Measurements from ENCODE around the gene ADGRG6.

Gene ADGRG6

DNA sequence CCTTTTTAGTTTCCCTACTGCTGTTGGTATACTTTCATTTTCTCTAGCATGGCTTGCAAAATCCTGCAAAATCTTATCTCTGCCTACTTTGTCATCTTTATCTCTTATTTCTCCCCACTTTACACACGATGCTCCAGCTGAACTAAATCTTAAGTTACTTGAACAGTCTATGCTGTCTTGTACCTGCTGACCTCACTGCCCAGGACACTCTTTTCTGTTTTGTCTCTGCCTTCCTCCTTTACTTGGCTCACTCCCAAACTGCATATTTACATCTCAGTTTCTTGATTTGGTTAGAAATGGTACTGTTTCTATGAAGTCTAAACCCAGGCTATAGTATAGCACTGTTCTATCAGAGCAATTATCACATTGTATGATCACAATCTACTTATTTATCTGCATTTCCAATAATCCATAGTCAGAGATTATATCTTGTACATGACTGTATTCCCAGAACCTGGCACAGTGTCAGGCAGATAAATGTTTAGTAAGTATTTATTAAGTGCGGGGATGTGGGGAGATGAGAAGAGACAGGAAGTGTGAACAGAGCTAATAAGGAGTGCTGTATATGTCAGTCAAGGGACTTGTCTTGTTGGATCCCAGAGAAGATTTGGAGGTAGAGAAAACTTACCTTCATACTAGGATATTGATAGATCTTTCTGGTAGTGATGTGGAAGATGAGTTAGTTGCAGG is 57.6 kb downstream of the ADGRG6 start:
- Histone ChIP-seq H3K4me3 (ENCODE audit: low read length in 2 of 2) (no peak overlapping the region), H3K9ac (ENCODE audit: low read length in 2 of 2) (no peak overlapping the region), H3K36me3 (ENCODE audit: control insufficient read depth in 2 of 2, insufficient read depth in 2 of 2, low read length in 2 of 2) (no peaks in the 10 kb centered on the region), H3K27me3 (ENCODE audit: control insufficient read depth in 1 of 2, insufficient read depth in 2 of 2, low read length in 2 of 2) (no peaks in the 10 kb centered on the region), H3K9me3 (ENCODE audit: control insufficient read depth in 2 of 2, low read length in 2 of 2) (no peaks in the 10 kb centered on the region), H3K4me1 (ENCODE audit: control insufficient read depth, insufficient read depth, low read length) (no peaks in the 10 kb centered on the region), H3K27ac (ENCODE audit: low read length) (no peak overlapping the region)

DNA sequence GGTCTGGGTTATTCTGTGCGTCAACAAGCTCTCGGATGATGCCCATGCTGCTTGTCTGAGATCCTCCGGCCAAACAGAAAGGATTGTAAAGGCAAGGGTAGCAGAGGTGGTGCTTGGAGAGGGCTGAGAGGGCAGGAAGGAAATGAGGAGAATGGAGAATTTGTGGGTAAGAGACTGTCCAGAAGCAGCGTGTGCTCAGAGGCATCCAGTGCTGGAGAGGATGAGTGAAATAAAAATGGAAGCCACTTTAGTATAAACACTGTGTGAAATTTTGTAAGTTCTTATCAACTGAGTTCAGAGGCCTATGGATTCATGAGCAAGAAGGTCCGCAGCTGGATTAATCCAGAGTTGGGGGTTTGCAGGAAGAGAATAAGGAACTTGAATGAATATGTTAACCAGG is 59.5 kb downstream of the ADGRG6 start:
- H3K4me1 ChIP-seq (ENCODE audit: control insufficient read depth, insufficient read depth, low read length) = no peaks in the 10 kb centered on the region
- H3K9me3 ChIP-seq (ENCODE audit: control insufficient read depth in 2 of 2, low read length in 2 of 2) = no peaks in the 10 kb centered on the region
- no peaks in the 10 kb centered on the region for H3K36me3 ChIP-seq (ENCODE audit: control insufficient read depth in 2 of 2, insufficient read depth in 2 of 2, low read length in 2 of 2)
- H3K4me3 ChIP-seq (ENCODE audit: low read length in 2 of 2) = no peak overlapping the region
- H3K9ac ChIP-seq (ENCODE audit: low read length in 2 of 2) = no peak overlapping the region
- no peak overlapping the region for H3K27ac ChIP-seq (ENCODE audit: low read length)
- no peaks in the 10 kb centered on the region for H3K27me3 ChIP-seq (ENCODE audit: control insufficient read depth in 1 of 2, insufficient read depth in 2 of 2, low read length in 2 of 2)

DNA sequence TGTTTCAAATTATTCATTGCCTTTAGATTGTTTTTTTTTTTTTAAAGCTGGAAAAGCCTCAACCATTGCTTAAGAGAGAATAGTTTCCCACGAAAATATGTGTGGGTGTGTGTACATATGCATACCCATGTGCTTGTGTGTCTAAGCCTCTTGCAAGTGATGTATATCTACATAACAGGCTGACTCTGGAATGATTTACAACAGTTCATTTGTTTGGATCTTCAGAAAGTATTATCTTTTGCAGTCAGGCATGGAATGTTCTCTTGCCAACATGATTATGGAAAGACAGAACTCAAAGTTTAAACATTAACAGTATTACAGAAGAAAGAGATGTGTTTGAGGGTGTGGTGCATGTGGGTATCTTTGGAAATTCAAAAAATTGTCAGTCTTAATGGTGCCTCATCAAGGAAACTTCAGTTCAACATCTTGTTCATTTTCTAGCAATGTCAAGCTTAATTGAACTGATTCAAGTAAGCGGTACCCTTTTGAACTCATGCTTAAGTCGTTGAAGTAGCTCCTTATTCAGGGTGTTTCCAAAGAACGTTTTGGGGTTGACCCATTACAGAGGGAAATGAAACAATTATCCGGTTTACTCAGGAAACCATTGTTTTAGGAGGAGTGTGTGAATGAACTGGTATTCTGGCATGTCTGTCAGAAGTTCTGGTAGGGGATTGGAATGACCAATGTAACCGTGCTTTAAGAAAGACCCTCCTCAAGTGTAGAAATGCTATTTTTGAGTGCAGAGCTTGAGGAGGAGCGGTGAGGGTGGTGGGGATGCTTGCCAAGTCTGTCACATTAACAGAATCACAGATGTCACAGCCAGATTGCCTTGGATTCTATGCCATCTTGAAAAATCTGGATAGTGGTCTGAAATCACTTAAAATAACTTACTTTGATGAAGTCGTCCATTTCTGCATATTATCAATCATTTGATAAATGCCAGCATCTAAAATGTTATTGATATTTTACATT is 60.3 kb downstream of the ADGRG6 start:
- H3K9ac ChIP-seq (ENCODE audit: low read length in 2 of 2) = no peak overlapping the region
- no peaks in the 10 kb centered on the region for H3K36me3 ChIP-seq (ENCODE audit: control insufficient read depth in 2 of 2, insufficient read depth in 2 of 2, low read length in 2 of 2)
- H3K4me1 ChIP-seq (ENCODE audit: control insufficient read depth, insufficient read depth, low read length) = no peaks in the 10 kb centered on the region
- no peak overlapping the region for H3K4me3 ChIP-seq (ENCODE audit: low read length in 2 of 2)
- H3K27ac ChIP-seq (ENCODE audit: low read length) = no peak overlapping the region
- no peaks in the 10 kb centered on the region for H3K27me3 ChIP-seq (ENCODE audit: control insufficient read depth in 1 of 2, insufficient read depth in 2 of 2, low read length in 2 of 2)
- no peaks in the 10 kb centered on the region for H3K9me3 ChIP-seq (ENCODE audit: control insufficient read depth in 2 of 2, low read length in 2 of 2)

DNA sequence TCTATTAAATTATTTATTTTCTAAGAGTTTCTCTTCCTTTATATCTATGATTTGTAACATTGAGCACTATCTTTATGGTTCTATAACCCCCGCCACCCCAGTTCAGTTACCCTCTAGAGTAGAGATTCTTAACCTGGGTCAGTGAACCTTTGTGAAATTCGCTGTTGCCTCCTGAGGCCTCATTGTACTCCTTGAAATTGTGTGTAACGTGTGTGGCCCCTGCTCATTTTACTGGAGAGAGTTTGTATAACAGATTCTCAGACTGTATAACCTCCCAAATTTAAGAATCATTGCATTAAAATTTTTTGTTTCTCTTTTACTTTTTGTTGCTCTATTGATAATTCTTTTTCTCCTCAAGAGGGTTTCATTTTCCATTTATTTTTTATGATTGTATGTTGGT is 65.3 kb downstream of the ADGRG6 start:
- H3K9ac ChIP-seq (ENCODE audit: low read length in 2 of 2) = no peak overlapping the region
- no peak overlapping the region for H3K4me3 ChIP-seq (ENCODE audit: low read length in 2 of 2)
- no peak overlapping the region for H3K27ac ChIP-seq (ENCODE audit: low read length)
- H3K36me3 ChIP-seq (ENCODE audit: control insufficient read depth in 2 of 2, insufficient read depth in 2 of 2, low read length in 2 of 2) = no peaks in the 10 kb centered on the region
- H3K9me3 ChIP-seq (ENCODE audit: control insufficient read depth in 2 of 2, low read length in 2 of 2) = no peaks in the 10 kb centered on the region
- no peaks in the 10 kb centered on the region for H3K4me1 ChIP-seq (ENCODE audit: control insufficient read depth, insufficient read depth, low read length)
- no peaks in the 10 kb centered on the region for H3K27me3 ChIP-seq (ENCODE audit: control insufficient read depth in 1 of 2, insufficient read depth in 2 of 2, low read length in 2 of 2)

DNA sequence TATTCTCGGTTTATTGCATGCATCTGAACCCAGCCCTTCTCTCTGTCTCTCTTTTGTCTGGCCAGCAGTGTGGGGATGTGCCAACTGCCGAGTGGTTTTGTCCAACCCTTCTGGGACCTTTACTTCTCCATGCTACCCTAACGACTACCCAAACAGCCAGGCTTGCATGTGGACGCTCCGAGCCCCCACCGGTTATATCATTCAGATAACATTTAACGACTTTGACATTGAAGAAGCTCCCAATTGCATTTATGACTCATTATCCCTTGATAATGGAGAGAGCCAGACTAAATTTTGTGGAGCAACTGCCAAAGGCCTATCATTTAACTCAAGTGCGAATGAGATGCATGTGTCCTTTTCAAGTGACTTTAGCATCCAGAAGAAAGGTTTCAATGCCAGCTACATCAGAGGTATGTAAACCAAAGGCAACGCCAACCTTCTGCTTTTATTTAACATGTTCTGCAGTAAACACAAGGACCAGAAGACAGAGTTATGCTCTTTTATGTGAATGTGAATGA is 65.8 kb downstream of the ADGRG6 start:
- H3K27ac ChIP-seq (ENCODE audit: low read length) = no peak overlapping the region
- no peaks in the 10 kb centered on the region for H3K4me1 ChIP-seq (ENCODE audit: control insufficient read depth, insufficient read depth, low read length)
- no peaks in the 10 kb centered on the region for H3K9me3 ChIP-seq (ENCODE audit: control insufficient read depth in 2 of 2, low read length in 2 of 2)
- no peaks in the 10 kb centered on the region for H3K27me3 ChIP-seq (ENCODE audit: control insufficient read depth in 1 of 2, insufficient read depth in 2 of 2, low read length in 2 of 2)
- H3K9ac ChIP-seq (ENCODE audit: low read length in 2 of 2) = no peak overlapping the region
- H3K36me3 ChIP-seq (ENCODE audit: control insufficient read depth in 2 of 2, insufficient read depth in 2 of 2, low read length in 2 of 2) = no peaks in the 10 kb centered on the region
- H3K4me3 ChIP-seq (ENCODE audit: low read length in 2 of 2) = no peak overlapping the region

DNA sequence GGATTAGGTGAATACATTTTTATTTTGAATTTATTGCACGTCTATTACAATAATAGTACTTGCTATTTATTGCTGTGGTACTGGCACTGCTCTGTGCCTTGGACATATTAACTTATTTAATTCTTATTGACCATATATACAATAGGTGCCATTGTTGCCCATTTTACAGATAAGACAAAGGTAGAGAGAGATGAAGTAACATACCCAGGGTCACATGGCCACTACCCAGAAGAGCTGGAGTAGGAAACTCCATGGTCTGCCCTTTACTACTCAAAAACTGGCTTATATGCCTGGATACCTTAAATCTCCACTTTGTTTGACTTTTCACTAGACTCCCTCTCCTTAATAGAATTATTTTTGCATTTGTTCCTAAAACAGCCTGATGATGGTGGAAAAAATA is 67.5 kb downstream of the ADGRG6 start:
- Histone ChIP-seq H3K4me3 (ENCODE audit: low read length in 2 of 2) (no peak overlapping the region), H3K4me1 (ENCODE audit: control insufficient read depth, insufficient read depth, low read length) (no peaks in the 10 kb centered on the region), H3K27ac (ENCODE audit: low read length) (no peak overlapping the region), H3K27me3 (ENCODE audit: control insufficient read depth in 1 of 2, insufficient read depth in 2 of 2, low read length in 2 of 2) (no peaks in the 10 kb centered on the region), H3K9me3 (ENCODE audit: control insufficient read depth in 2 of 2, low read length in 2 of 2) (no peaks in the 10 kb centered on the region), H3K9ac (ENCODE audit: low read length in 2 of 2) (no peak overlapping the region), H3K36me3 (ENCODE audit: control insufficient read depth in 2 of 2, insufficient read depth in 2 of 2, low read length in 2 of 2) (no peaks in the 10 kb centered on the region)

DNA sequence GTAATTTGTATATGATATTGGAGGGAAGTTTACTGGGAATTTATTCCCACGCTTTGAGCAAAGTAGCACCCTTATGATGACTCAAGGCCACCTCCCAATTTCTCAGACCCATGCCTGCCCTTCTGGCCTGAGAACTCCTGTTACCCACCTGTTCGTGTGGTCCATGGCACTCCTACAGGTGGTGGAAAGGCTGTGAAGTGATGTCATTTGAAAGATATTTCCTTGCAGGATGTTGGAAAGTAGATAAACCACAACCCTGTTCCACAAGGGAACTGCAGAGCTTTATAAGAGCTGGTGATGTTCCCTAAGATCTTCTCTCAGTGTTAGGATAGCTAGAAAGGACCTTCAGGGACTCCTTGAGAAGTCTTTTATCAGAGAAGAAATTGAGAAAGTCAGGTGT is 70.5 kb downstream of the ADGRG6 start:
- no peaks in the 10 kb centered on the region for H3K9me3 ChIP-seq (ENCODE audit: control insufficient read depth in 2 of 2, low read length in 2 of 2)
- H3K27ac ChIP-seq (ENCODE audit: low read length) = no peak overlapping the region
- no peaks in the 10 kb centered on the region for H3K27me3 ChIP-seq (ENCODE audit: control insufficient read depth in 1 of 2, insufficient read depth in 2 of 2, low read length in 2 of 2)
- no peaks in the 10 kb centered on the region for H3K36me3 ChIP-seq (ENCODE audit: control insufficient read depth in 2 of 2, insufficient read depth in 2 of 2, low read length in 2 of 2)
- no peaks in the 10 kb centered on the region for H3K4me1 ChIP-seq (ENCODE audit: control insufficient read depth, insufficient read depth, low read length)
- no peak overlapping the region for H3K4me3 ChIP-seq (ENCODE audit: low read length in 2 of 2)
- no peak overlapping the region for H3K9ac ChIP-seq (ENCODE audit: low read length in 2 of 2)

DNA sequence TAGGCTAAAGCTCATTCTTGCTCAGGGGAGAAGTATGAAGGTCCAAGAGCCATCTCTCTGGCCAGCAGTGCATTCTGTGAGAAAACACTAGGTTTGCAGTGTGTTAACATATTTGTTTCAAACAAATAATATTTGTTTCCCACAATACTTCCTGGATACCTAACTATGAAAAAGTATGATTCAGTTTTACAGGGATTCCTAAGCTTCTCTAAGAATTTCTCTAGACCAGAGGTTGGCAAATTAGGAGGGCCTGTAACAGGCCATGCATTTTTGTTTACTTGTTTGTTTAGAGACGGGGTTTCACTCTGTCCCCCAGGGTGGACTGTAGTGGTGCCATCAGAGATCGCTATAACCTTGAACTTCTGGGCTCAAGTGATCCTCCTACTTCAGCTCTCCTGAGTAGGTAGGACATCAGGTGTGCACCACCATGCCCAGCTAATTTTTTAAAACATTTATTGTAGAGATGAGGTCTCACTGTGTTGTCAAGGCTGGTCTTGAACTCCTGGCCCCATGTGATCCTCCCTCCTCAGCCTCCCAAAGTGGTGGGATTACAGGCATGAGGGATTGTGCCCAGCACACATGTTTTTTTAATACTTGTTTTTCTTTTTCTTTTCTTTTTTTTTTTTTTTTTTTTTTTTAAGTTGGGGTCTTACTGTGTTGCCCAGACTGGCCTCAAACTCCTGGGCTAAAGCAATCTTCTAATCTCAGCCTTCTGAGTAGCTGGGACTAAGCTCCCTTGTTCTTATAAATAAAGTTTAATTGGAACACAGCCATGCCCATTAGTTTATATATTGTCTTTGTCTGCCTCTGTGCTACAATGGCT is 71.7 kb downstream of the ADGRG6 start:
- Histone ChIP-seq H3K4me1 (ENCODE audit: control insufficient read depth, insufficient read depth, low read length) (no peaks in the 10 kb centered on the region), H3K27me3 (ENCODE audit: control insufficient read depth in 1 of 2, insufficient read depth in 2 of 2, low read length in 2 of 2) (no peaks in the 10 kb centered on the region), H3K4me3 (ENCODE audit: low read length in 2 of 2) (no peak overlapping the region), H3K27ac (ENCODE audit: low read length) (no peak overlapping the region), H3K9me3 (ENCODE audit: control insufficient read depth in 2 of 2, low read length in 2 of 2) (no peaks in the 10 kb centered on the region), H3K9ac (ENCODE audit: low read length in 2 of 2) (no peak overlapping the region), H3K36me3 (ENCODE audit: control insufficient read depth in 2 of 2, insufficient read depth in 2 of 2, low read length in 2 of 2) (no peaks in the 10 kb centered on the region)

DNA sequence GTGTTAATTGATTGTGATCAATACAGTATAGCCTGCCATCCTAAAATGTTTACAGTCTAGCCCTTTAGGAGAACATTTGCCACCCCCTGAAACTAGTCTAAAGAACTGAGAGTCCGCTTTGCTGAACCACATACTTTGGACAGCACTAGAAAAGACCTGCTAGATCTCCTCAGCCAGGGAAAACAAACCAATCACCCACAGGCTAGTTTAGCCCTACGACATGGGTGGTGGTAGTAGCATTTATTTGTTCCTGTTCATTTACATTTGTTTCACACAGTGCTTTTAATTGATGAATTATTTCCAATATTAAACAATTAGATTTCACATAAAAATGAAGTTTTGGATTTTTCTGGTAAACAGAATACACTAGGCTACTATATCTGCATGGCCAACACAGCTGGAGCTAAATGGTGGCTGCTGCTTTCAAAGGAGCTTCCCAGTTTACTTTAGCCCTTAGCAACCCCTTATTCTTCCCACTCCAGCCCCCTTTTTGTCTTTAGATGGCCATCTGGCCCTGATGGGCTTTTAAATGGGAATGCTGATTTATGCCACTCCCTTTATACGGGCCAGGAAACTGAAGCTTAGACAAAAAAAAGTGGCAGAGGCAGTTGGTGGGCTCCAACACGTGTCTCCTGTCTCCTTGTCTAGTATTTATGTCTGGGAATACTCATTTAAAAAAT is 72.4 kb downstream of the ADGRG6 start:
- Histone ChIP-seq H3K27me3 (ENCODE audit: control insufficient read depth in 1 of 2, insufficient read depth in 2 of 2, low read length in 2 of 2) (no peaks in the 10 kb centered on the region), H3K9ac (ENCODE audit: low read length in 2 of 2) (no peak overlapping the region), H3K4me3 (ENCODE audit: low read length in 2 of 2) (no peak overlapping the region), H3K36me3 (ENCODE audit: control insufficient read depth in 2 of 2, insufficient read depth in 2 of 2, low read length in 2 of 2) (no peaks in the 10 kb centered on the region), H3K27ac (ENCODE audit: low read length) (no peak overlapping the region), H3K4me1 (ENCODE audit: control insufficient read depth, insufficient read depth, low read length) (no peaks in the 10 kb centered on the region), H3K9me3 (ENCODE audit: control insufficient read depth in 2 of 2, low read length in 2 of 2) (no peaks in the 10 kb centered on the region)
